GM23248 (cell line): ENCODE results near the gene C19orf33.

Experiments used
- EZH2 ChIP-seq: fragments of 200-600 bp; sonication (generic); IDR thresholded peaks from 2 replicates; pipeline ENCODE4 v1.6.1; 2018; ENCODE audit warnings: antibody characterized with exemption, mild to moderate bottlenecking; ENCODE audit not compliant: insufficient read depth, poor library complexity, severe bottlenecking
- EZH2phosphoT487 ChIP-seq: fragments of 200-600 bp; sonication (generic); IDR thresholded peaks from 2 replicates; pipeline ENCODE4 v1.6.1; 2018; ENCODE audit warnings: antibody characterized with exemption, moderate library complexity, mild to moderate bottlenecking, low read depth; ENCODE audit not compliant: insufficient read depth

DNA sequence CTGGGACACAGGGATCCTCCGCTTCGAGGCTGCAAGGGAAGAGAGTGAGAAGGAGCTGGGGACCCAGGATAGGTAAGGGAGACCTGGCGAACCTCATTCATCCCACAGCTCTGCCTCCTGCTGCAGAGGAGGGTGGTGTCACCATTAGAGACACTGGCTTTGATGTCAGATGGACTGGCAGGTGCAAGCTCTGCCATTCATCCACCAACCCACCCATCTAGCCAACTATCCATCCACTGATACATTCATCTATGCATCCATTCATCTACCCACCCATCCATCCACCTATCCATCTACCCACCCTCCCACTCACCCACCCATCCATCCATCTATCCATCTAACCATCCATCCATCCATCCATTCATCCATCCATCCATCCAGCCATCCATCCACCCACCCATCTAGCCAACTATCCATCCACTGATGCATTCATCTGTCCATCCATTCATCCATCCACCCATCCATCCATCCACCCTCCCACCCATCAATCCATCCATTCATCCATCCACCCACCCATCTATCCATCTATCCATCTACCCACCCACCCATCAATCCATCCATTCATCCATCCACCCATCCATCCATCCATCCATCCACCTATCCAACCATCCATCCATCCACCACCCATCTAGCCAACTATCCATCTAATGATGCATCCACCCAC lies 5.7 kb downstream of the C19orf33 start:
- TF ChIP-seq EZH2phosphoT487 (no peak), EZH2 (no peak)
